Epithelial cell of proximal tubule (primary cell): Measurements from ENCODE around the gene UBR4. TPM values are rescaled to one million over a fixed set of nuclear protein-coding genes. Genes with fewer than 3 reads are reported as not detected.

Source experiments
- DNase-seq: peaks from one replicate; pipeline ENCODE4 v3.0.0-alpha.2; 2011; ENCODE audit warnings: low read depth
- H3K4me3 ChIP-seq: 2 replicates; pipeline ENCODE4 v1.5.1; 2011; ENCODE audit warnings: low read depth, mild to moderate bottlenecking, low read length
- total RNA-seq: library from RNA; depleted of rRNA; stranded (reverse); fragments of >200 nt; gene quantifications from 2 replicates; pipeline ENCODE4 v1.2.3, GENCODE V29; 2015
- TF ChIP-seq, protein P1 (sequence below): conservative IDR thresholded peaks from 2 replicates; pipeline ENCODE4 v1.5.1; 2012; ENCODE audit warnings: low read depth, mild to moderate bottlenecking, low read length

Gene UBR4
- total RNA-seq, 1 donor from 2014 or later: 78.3 TPM

DNA sequence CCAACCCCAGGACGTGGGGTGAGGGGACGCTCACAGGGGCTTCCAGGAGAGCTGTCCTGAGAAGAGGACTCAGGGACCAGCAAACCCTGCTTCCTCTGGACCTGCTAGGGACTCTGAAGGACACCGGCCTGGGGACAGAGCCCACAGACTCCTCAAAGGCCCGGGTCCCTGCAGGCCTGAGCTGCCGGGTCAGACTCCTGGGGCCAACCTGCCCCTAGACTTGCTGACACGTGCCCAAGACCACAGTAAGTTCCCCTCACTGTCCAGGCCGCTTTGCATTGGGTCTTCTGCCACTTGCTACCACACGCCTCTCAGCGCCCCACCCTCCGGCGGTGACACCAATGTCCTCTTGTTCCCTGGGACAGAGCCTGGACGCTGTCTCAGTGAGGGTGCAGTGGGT lies 146.9 kb downstream of the UBR4 start:
- no peak for DNase-seq
- no peak overlapping the region for H3K4me3 ChIP-seq
- TF ChIP-seq, protein P1, sequence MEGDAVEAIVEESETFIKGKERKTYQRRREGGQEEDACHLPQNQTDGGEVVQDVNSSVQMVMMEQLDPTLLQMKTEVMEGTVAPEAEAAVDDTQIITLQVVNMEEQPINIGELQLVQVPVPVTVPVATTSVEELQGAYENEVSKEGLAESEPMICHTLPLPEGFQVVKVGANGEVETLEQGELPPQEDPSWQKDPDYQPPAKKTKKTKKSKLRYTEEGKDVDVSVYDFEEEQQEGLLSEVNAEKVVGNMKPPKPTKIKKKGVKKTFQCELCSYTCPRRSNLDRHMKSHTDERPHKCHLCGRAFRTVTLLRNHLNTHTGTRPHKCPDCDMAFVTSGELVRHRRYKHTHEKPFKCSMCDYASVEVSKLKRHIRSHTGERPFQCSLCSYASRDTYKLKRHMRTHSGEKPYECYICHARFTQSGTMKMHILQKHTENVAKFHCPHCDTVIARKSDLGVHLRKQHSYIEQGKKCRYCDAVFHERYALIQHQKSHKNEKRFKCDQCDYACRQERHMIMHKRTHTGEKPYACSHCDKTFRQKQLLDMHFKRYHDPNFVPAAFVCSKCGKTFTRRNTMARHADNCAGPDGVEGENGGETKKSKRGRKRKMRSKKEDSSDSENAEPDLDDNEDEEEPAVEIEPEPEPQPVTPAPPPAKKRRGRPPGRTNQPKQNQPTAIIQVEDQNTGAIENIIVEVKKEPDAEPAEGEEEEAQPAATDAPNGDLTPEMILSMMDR: no peak

DNA sequence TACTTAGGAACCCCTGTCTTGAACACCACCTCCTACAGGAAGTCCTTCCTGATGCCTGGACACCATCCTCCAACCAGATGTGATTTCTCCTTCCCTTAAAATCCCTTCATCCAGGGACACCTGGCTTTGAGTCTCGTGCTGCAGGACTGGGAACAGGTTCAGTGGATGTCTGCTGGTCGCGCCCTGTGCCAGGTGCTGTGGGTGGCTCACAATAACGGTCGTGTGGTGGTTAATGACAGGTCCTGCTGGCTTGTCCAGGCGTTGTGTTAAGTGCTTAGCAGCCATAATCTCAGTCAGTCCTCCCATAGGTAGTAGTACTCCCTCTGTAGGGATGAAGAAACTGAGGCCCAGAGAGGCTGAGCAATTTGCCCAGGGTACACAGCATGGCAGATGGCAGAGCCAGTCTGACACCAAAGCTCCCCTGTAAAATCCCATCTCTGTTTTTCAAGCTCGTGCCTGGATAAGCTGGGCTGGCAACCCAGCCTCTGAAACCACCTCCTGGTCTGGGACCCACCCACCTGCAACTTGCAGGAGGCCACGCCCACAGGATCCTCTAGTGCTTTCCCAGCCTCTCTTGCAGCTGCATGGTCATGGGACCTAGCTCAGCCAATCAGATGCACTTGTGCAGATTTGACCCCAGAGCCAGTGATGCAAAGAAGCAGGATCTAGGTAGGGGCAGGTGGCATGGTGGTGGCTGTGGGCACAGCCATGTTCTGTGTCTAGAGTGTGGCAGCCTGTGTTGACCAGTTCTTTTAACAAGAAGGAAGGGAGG lies 147.6 kb downstream of the UBR4 start:
- no peak for DNase-seq

DNA sequence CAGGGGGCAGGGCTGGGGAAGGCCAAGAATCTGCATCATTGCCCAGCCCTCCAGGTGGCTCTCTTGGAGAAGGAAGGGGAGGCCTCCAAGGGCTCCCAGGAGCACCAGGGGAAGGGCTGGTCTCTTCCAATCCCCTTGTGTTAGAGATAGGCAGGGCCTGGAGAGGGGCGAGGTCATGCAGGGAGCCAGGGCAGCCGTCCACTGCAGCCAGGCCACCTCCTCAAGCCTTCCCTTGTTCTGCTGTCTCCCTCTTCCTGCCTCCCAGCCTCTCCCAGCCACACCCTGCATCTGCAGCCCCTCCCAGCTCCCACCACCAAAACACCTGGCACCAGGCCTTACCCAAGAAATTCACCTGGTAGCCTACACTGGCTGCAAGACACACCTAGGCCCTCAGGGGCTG lies 148.3 kb downstream of the UBR4 start:
- DNase-seq: no peak
- H3K4me3 ChIP-seq: no peak overlapping the region
- TF ChIP-seq, protein P1: no peak

More for the DNA sequence above, 147.6 kb downstream of the UBR4 start:
- no peak overlapping the region for H3K4me3 ChIP-seq
- TF ChIP-seq, protein P1: no peak

DNA sequence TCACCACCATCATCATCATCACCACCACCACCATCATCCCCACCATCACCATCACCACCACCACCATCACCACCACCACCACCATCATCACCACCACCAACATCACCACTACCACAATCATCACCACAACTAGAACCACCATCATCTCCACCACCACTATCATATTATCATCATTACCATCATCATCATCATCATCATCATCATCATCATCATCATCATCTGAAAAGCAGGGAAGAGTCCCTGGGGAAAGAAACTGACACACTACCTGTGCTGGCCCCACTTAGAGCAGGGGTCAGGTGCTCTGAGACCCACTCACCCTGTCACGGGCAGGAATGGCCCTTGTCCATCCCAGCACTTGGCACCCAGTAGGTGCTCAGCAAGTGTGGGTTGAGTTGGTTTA lies 148.7 kb downstream of the UBR4 start:
- TF ChIP-seq, protein P1: no peak
- H3K4me3 ChIP-seq: no peak overlapping the region
- no peak for DNase-seq

DNA sequence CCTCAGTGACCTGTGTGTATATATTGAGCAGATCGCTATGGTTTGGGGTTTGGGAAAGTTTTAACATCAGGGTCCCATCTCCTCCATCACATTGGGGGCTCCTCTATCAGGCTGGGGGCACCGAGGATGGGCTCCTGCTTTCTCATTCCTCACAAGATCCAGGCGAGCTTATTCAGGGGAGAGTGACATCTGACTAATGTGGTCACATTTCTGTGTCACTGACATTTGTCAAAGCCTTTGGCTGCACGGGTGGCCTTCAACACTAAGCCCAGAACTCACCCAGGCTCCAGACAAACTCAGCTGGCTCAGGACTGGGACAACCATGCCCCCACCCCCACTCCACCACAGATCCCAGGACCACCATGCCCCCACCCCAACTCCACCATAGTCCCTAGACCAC lies 150.3 kb downstream of the UBR4 start:
- TF ChIP-seq, protein P1: no peak
- DNase-seq: no peak
- no peak overlapping the region for H3K4me3 ChIP-seq

DNA sequence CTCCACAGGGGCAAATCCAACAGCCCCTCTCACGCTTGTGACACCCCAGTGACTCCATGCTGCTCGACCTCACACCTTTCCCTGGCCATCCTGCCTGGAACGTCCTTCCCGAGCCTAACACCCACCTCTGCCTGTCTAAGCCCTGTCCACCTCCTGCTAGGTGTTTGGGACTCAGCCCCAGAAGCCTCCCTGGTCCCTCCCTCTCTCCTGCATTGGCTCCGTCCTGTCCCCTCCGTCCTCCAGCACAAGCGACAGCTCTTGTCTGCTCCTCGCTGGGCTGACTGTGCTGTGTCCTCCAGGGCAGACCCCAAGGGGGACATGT lies 151.6 kb downstream of the UBR4 start:
- no peak overlapping the region for H3K4me3 ChIP-seq
- DNase-seq: no peak
- TF ChIP-seq, protein P1: no peak
